Embryonic facial prominence (tissue), 1 donor: Measurements from ENCODE around the gene RELL1.

Source experiments
- DNase-seq: peaks from one replicate; pipeline ENCODE4 v3.0.0-alpha.2; 2016; ENCODE audit errors: extremely low spot score

RELL1 gene

DNA sequence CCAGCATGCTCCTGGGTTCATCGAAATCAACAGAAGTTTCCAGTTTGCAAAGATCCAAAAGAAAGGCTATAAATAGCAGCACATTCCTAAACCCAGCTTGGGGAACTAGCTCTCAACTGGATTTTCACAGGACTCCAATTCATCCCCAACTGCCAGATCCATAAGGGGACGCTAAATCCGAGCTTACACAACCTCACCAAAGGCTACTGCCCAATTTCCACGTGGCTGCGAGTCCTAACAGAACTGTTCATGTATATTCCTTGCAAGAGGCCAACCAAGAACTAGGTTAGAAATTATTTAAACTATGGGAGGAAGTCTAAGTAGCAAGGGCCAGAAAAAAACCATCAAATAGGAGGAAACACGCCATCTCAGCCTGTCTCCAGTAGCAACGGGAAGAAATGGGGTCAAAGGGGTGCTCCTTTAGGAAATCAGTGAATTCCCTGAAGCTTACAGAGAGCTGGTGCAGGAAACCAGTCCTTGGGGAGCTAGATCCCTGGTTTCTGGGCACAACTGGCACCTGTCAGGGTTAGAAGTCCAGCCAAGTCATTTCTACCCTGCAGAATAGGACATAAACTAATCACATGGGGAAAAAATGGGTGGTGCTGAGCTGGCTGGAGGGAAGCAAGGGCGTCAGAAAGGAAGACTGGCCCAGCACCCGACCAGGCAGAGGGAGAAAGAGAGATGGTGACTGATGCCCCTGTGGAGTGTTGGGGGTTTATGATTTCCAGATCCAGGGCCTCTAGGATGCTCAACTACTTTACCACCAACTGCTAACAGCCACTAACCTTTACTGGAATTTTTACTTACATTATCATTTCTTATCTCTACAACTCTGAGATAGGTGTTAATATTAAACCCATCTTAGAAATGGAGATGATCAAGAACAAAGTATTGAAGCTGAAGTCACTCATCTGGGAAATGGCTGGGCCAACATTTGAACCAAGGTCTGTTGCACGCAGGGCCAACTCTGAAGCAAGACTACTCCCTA, 20.5 kb downstream of the RELL1 start:
- no peak for DNase-seq

DNA sequence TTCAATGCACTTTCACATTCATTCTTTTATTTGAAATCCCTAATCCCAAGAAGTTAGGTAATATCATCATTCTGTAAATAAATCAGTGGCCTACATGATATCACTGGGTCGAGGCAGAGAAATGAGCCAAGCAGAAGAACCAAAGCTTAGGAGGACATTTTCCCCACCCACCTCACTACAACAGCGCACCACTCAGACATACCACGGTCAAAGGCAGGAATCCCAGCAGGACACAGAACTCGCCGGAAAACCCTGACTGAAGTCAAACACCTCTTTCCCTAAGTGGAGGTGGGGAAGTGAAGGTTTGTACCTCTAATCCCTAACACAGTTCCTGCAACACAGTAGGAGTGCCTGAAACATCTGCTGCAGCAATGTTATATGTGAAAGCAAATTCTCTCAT, 21.5 kb downstream of the RELL1 start:
- no peak for DNase-seq

DNA sequence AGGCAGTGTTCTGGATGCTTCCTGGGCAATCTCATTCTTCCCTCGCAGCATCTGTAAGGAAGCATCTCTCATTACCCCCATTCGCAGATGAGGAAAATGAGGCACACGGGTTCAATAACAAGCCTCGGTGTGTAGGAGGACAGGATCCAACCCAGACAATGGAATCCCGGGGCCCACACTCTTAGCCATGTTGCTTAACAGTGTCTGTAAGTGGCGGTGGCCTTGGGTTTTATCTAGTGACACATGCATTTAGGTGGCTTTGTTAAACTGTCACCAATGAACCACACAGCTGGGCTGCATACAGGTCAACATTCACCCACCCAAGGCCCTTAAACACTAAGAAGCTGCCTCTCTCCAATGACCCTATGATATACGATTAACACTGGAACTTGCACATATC, 22.6 kb downstream of the RELL1 start:
- no peak for DNase-seq

DNA sequence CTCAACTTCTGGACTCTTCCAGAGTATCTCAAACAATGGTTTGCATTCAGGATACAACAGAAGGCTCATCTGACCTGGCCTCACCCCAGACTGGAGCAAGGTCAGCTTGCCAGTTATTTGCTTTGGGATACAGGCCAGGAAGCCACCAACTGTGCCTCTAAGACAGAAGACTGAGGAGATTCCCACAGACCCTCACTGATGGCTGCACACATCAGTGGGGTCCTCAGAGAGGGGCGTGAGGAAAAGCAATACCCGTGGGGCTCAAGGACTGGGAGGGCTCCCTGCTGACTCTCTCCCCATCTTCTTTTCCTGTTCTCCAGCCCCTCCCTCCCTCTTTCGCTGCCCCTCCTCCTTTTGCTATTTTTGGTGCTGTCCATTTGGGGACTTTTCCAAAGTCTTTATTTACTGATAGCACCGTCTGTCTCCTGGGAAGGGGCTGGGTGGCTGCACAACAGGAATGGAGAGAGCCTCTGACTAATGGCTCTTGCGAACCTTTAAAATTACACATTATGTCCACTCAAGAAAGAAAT, 23.2 kb downstream of the RELL1 start:
- DNase-seq = no peak

DNA sequence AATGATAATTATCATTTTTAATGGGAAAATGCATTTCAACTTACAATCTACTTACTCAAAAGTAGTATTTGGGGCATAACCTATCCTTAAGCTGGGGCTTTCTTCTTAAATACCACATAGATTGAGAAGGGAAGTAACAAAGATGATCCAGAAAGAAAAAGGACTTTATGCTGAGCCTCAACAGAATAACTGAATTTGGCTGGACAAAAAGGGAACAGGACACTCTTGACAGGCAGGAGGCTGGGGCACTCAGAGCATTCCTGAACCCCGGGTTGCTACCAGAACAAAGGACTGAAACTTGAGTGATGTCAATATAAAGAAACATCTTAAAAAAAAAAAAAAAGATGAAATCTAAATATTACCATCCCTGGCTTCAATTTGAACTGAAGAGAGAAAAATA, 23.9 kb downstream of the RELL1 start:
- DNase-seq = no peak

DNA sequence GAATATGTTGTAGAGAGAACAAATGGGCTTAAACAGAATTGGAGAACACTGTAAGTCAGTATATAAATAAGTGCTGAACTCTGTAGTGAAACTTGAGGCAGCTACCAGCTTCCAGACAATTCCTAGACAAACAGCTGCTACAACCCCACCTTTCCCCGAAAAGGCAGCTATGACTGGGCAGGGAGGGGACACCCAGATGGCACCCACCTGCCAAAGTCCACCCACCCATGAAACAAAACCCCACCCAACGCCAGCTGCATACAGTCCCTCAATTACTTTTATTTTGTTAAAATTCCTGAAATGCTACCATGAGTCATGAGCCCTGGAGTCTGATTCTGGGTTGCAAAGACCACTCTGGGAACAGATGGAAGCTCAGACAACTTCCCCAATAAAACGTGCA, 24.4 kb downstream of the RELL1 start:
- no peak for DNase-seq

DNA sequence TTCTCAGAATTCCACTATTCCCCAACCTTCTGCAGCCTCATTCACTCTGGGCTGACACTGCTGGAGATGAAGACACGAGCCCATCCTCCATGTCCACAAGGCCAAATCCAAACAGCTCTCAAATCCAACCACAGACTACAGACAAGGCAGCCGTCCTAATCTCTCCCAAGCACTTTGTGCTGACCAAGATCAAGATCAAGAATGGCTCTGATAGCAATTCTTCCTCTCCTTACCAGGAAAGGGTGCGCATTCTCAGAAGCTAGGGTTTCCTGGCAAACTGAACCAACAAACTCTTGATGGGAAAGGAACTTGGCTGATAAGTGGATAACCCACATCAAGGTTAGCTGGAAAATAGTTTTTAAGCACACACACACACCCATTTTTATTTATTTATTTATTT, 26.5 kb downstream of the RELL1 start:
- no peak for DNase-seq

DNA sequence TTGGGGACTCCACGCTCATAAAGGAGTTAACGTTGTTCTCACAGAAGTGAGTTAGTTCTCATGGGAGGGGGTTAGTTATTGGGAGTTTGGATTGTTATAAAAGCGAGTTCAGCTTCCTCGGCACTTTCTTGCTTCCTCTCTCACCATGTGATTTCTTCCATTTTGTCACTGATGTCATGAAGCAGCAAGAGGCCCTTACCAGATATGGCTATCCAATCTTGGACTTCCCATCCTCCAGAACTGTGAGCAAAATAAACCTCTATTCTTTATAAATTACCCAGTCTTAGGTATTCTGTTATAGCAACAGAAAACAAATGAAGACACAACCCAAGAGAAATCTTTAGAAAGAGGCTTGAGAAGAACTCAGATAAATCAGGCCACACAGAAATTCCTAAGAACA, 29.5 kb downstream of the RELL1 start:
- DNase-seq = no peak

DNA sequence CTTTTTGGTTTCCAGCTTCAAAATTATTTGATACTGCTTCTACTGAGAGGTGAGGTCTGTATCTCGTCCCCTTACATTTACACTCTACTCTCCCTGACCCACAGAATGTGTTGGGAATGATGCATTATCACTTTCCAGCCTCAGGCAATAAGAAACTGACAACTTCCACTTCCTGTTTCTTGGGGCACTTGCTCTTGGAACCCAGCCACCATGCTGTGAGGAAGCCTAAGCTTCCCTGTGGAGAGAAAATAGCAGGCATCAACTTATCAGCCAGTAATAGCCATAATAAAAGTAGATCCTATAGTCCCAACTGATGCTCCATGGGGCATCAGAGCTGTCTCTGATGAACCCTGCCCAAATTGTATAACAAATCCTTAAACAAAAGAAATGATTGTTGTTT, 32.6 kb downstream of the RELL1 start:
- no peak for DNase-seq

DNA sequence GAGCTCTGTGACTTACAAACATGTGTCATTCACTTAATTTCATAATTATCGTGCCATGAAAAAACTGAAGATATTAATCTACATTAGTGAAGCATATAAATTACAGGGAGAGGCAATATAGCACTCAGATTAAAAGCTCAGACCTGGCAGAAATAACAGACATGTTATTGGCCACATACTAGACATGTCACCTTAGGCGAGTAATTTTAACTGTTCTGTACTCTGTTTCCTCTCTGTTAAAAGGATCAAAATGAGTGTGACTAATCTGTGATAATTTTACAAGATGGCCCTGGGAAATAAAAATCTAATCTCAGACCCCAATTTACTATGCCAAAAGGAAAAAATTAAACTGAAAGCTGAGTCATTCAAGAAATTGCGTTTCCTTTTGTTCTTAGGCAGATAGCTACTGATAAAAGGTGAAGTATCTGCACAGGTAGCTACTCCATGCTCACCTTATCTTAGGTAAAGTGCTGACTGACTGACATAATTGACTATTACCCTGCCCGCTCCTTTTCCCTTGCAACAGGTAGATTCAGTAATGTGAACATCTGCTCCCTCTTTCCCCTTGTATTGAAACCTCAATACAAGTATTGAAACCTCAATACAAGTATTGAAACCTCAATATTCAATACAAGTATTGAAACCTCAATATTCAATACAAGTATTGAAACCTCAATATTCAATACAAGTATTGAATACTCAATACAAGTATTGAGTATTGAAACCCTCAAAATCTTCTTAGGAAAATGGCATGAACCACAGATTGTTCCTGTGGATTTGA, 33.2 kb downstream of the RELL1 start:
- no peak for DNase-seq

DNA sequence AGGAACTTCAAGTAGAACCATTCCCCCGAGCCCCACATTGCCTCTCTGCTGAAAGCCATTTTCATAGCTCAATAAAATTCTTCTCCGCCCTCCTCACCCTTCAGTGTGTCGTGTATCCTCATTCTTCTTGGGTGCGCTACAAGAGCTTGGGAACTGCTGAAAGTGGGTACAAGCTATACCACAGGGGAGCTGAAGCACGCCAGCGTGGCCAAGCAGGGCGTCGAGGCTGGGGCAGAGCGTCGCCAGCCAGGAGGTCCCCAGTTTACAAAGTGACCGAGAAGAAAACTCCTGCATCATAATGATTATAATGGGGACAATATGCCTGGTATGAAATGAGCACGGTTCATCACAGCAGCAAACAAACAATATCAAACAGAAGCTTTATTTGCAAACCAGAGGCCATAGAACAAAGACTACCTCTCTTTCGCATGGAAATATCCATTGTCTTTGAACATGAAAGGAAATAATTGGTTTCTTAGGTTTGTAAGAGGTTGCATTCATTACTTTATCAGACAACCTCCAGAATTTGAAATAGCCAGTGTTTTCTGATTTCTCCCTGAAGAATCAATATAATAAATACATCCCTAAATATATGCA, 34.3 kb downstream of the RELL1 start:
- no peak for DNase-seq

DNA sequence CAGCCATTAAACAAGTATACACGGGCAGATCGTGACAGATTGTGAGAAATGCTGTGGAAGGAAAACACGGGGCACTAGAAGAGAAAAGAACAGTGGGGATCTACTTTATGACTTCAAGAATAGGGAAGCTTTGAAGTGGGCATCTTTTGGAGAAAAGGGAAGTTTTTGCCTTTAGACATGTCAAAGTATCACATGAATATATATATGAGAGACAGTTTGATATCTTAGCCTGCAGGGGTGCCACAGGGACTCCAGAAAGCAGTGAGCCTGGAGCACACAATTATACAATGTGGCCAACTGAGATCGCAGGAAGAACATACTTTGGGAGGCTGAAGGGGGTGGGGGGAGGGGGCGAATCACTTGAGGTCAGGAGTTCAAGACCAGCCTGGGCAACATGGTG, 35.7 kb downstream of the RELL1 start:
- DNase-seq = no peak

DNA sequence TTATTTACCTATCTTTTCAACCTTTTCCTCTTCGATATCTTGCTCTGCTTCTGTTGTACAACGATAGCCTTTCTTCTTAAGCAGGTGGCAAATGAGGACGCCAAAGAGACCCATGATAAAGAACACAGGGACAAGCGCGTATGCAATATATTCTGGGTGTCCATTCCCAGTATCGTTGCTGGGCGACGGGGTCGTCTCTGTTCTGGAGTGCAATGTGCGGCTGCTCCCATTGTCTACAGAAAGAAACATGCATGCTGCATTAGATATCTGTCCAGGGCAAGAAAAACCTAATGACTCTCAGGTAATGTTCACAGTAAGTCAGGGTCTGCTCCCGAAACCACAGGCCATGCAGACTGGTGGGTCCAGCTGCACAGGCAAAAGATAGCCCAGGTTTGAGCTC, 36.9 kb downstream of the RELL1 start:
- DNase-seq = no peak

DNA sequence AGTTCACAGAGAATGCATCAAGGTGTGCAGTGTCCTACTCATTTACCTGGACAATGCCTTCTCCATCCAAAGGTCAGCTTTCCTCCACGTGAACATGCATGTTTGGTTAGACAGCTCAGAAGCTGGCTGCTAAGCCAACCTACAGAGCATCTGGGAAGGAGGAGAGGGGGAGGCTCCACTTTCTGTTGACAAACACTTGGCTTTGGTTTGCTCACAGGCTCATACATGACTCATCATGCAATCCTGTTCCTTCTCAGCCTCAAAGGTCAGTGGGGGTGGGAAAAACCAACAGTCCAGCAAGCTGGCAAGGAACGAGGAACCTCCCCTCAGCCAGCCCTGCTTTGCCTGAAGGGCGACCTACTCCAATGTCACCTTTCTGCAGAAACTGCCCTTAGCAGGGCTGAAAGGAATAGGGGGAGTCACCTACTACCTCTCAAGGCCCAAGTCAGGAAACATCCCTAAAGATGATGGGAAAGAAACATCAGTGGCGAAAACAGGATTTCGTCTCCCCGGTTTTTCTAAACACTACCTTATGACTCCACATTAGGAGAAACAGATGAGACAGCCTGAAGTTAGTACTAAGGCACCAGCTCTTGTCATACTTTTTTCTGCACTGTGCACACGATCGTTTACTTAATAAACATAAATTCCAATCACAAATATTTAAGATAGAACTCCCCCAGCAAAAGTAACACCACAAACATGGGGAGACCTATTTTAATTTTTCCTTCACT, 37.9 kb downstream of the RELL1 start:
- no peak for DNase-seq

DNA sequence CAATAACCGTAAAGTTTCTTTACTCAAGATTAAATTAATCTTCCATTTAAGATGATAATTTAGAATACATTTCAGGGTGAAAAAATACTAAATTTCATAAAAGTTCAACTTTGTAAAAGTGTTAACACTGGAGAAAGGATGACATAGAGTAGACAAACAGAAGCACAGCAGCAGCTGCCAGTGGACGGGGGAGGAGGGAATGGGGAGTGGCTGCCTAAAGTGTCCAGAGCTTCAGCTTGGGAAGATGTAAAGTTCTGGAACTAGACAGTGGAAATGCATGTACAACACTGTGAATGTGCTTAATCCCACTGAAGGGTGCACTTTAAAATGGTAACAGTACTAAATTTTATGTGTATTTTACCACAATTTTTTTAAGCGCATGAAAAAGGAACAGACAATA, 39.9 kb downstream of the RELL1 start:
- DNase-seq = no peak

DNA sequence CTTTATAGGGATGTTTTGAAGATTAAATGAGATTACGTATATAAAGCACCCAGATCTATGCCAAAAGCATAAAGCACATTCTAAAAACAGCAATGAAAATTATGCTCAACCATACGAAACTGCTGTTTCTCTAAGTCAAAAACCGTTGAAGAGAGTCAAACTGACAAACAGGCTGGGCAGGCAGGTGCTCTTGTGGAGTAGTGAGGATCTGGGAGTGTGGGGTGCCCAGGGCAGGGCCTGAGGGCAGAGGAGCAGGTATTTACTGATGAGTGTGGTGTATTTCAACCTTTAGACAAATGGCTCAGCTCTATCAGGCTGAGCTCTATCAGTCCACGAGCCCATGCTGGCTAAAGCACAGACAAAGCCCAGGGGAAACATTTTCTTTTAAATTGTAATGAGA, 40.4 kb downstream of the RELL1 start:
- DNase-seq = no peak

DNA sequence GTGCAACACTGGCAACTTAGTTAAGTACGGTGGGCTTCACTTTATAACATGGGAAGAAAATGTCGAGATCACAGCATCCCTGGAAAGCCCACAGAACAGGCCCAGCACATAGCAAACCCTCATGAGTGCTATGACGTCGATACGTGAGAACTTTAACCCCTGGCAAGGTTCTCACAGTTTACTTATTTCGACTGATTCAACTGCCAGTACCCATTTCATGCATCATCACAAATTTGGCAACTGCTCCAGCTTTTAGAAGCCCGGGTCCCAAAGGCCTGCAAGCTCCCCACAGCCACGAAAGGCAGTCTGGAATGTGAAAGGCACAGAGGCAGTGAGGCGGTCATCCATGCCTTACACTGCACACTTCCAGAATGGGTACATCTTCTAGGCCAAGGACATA, 41.2 kb downstream of the RELL1 start:
- DNase-seq = no peak

DNA sequence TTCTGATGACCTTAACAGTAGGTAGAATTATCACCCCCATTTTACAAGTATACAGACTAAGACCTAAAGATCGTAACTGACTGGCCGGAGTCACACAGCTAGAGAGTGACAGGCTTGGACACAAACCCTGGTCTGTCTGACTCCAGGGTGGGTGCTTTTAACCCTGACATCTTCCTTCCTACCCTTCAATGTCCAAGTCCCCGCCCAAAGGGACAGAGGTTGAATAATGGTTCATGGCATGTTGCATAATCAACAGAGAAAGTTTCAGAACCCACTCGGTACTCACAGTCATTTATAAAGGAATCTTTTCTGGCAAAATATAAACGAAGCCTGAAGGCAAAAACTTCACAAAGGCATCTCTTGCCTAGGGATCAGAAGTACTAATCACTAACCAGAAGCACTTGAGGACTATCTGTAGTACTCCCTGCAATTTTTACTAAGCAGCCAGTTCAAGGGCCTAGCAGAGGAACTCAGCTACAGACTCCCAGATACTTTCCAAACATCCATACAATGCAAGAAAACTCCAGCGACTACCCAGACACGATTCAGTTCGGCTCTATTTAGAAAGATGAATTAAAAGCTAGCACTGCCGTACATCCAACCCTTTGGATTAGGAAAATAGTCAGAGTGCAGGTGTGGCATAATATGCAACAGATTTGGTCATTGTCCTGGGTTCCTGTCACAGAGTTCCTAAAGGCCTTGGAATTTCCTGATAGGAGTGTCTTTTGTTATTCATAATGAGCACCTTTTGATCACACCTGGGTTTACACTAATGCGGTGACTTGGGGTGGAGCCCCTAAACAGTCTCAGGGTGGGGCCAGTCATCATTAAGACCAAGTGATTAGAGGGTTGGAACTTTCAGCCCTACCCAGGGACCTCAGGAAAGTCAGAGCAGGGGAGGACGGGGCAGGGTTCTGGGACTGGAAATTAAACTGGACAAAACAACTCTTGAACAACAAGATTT, 44.0 kb downstream of the RELL1 start:
- no peak for DNase-seq

DNA sequence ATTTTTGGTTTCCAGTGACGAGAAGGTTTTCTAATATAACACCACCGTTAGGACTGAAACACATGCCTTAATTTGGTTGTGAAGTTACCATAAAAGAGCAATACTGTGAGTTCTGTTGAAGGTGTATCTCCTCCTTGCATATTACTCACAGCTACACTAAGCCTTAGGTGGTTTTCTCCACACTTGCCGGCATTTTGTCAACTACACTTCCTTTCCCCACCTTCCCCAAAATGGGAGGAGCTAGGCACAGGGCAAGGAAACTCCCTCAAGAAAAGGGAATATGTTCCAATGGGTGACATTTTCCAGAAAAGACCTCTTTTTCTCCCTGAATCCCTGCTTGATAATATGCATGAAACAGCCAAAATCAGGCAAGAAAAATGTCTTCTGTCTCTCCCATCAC, 44.8 kb downstream of the RELL1 start:
- DNase-seq = no peak

DNA sequence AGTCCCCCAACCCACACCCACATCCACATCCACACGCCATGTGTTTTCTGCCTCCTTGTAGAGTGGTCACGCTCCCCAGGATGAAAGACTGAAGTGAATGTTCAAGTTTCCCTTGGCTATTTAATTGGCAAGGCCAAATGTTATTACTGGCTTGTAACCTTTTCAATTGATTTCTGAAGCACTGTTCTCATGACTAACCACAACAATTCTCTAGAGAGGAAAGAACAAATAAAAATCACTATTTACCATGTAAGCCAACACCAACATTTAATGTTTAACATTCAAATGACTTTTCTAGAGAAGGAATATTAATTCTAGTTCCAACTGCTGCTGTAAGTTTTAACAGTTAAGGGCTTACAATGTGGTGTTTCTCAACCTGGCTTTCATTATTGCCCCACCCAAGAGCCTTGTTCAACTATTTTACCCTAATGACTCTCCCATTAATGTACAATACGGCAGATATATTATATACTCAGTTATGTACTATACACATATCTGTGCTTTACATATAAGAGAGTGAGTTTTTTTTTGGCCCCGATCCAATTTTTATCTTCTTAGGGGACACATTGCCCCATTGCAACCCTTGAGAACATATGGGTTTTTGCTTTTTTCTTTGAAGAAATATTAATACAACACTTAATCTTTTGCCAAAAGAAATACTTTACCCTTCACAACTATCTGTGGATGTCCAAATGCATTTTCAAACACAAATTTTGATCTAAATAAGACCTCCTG, 46.5 kb downstream of the RELL1 start:
- no peak for DNase-seq
